PC-3 (cell line): Measurements from ENCODE around the gene SSNA1. TPM values are rescaled to one million over a fixed set of nuclear protein-coding genes. Genes with fewer than 3 reads are reported as not detected.
A peak's percentile ranks its signal among the peaks of the same experiment; 100 is the strongest.

Experiments
- ATAC-seq: fragments of 200-7000 bp; cut with Tn5 transposase; 2 replicates; pipeline ENCODE4 v1.9.1; 2020; ENCODE audit warnings: mild to moderate bottlenecking, moderate library complexity
- BruUV-seq: library from RNA; stranded (reverse); fragments of 400-500 nt; replicated peaks from 2 replicates; lab custom pipeline; 2021; lab: Mats Ljungman, UMichigan
- CTCF ChIA-PET: fragments of 300-600 bp; sonication (Branson Sonifier 250); formaldehyde crosslinking; loops from one replicate; lab custom pipeline; 2022; ENCODE audit warnings: antibody characterized with exemption; lab: Charles Lee
- POLR2A ChIA-PET: fragments of 300-600 bp; sonication (Branson Sonifier 250); formaldehyde crosslinking; loops from one replicate; lab custom pipeline; 2022; ENCODE audit warnings: antibody characterized with exemption; ENCODE audit not compliant: unreplicated experiment; lab: Charles Lee
- DNase-seq: peaks from one replicate; pipeline ENCODE4 v3.0.0-alpha.2; 2015
- H2AFZ ChIP-seq: fragments of 300-600 bp; sonication (generic); 2 replicates; pipeline ENCODE4 v1.6.0; 2016; ENCODE audit warnings: antibody characterized with exemption, low read length
- H3F3A ChIP-seq: fragments of 300-600 bp; sonication (generic); one replicate; pipeline ENCODE4 v1.6.0; 2017; ENCODE audit warnings: antibody characterized with exemption, low read length, control low read depth, mild to moderate bottlenecking; ENCODE audit not compliant: unreplicated experiment
- H3K27ac ChIP-seq: fragments of 300-600 bp; sonication (generic); 2 replicates; pipeline ENCODE4 v1.5.1; 2016; ENCODE audit warnings: mild to moderate bottlenecking, low read length
- H3K27me3 ChIP-seq: fragments of 300-600 bp; sonication (generic); 2 replicates; pipeline ENCODE4 v1.6.1; 2016; ENCODE audit warnings: low read length, mixed read lengths
- H3K36me3 ChIP-seq: fragments of 300-600 bp; sonication (generic); 2 replicates; pipeline ENCODE4 v1.6.1; 2016; ENCODE audit warnings: low read depth, mixed run types, low read length, mixed read lengths
- H3K4me1 ChIP-seq: fragments of 300-600 bp; sonication (generic); 2 replicates; pipeline ENCODE4 v1.5.1; 2016; ENCODE audit warnings: low read length; ENCODE audit not compliant: insufficient read depth
- H3K4me2 ChIP-seq: fragments of 300-600 bp; sonication (generic); 2 replicates; pipeline ENCODE4 v1.6.0; 2016; ENCODE audit warnings: low read length
- H3K4me3 ChIP-seq: fragments of 300-600 bp; sonication (generic); 2 replicates; pipeline ENCODE4 v1.5.1; 2016; ENCODE audit warnings: mild to moderate bottlenecking, low read length, mixed read lengths
- H3K79me2 ChIP-seq: fragments of 300-600 bp; sonication (generic); 2 replicates; pipeline ENCODE4 v1.6.1; 2017; ENCODE audit warnings: low read length, mixed read lengths
- H3K9ac ChIP-seq: fragments of 300-600 bp; sonication (generic); 2 replicates; pipeline ENCODE4 v1.6.0; 2016; ENCODE audit warnings: mild to moderate bottlenecking, low read length
- H3K9me2 ChIP-seq: fragments of 300-600 bp; sonication (generic); replicated peaks from 2 replicates; pipeline ENCODE4 v1.6.1; 2016; ENCODE audit warnings: mixed run types, low read length, mixed read lengths
- H3K9me3 ChIP-seq: fragments of 300-600 bp; sonication (generic); 2 replicates; pipeline ENCODE4 v1.6.1; 2016; ENCODE audit warnings: low read length, mixed read lengths
- H4K20me1 ChIP-seq: fragments of 300-600 bp; sonication (generic); 2 replicates; pipeline ENCODE4 v1.6.1; 2016; ENCODE audit warnings: low read length, mixed read lengths
- EZH2 ChIP-seq: fragments of 300-600 bp; sonication (generic); IDR thresholded peaks from one replicate; pipeline ENCODE4 v1.6.1; 2017; ENCODE audit warnings: antibody characterized with exemption, mild to moderate bottlenecking, low read length; ENCODE audit not compliant: unreplicated experiment
- EZH2phosphoT487 ChIP-seq: fragments of 300-600 bp; sonication (generic); IDR thresholded peaks from 2 replicates; pipeline ENCODE4 v1.6.1; 2018; ENCODE audit warnings: mild to moderate bottlenecking, antibody characterized with exemption, low read length, borderline replicate concordance
- intact Hi-C: fragments of 100-400 bp; cut with micrococcal nuclease; formaldehyde crosslinking; loops from 2 replicates; pipeline ENCODE4 v1.9.0; 2023
- total RNA-seq: library from RNA; depleted of rRNA; stranded (reverse); fragments of >200 nt; gene quantifications from 2 replicates; pipeline ENCODE4 v1.2.3, GENCODE V29; 2014
- TF ChIP-seq, protein P1 (sequence below): fragments of 300-600 bp; sonication (generic); conservative IDR thresholded peaks from 2 replicates; pipeline ENCODE4 v1.5.1; 2017; ENCODE audit warnings: antibody characterized with exemption, low read depth, mild to moderate bottlenecking, low read length

Gene SSNA1
- total RNA-seq, 1 experiment from 2014 or later: 123 TPM

DNA sequence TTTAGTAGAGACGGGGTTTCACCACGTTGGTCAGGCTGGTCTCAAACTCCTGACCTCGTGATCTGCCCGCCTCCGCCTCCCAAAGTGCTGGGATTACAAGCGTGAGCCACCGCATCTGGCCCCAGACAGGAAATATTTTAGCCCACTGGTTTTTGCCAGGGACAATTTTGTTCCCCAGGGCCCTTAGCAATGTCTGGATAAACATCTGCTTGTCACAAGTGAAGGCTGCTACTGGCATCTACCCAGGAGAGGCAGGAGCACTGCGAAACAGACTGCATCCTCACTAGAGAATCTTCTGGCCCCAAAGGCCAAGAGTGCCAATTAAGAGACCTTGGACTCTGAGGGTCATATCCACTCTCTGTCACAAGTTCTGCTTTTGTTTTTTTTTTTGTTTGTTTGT is 14.5 kb downstream of the SSNA1 start:
- CTCF ChIA-PET: interaction anchor here (0.6 kb wide), 1 partner anchor 73 kb away, joined by 3 read pairs; no protein-coding TSS in a partner anchor
- intact Hi-C loops: no loop called here
- Histone ChIP-seq H3K9me3 (no peaks in the 10 kb centered on the region), H3F3A (no peaks in the 10 kb centered on the region), H3K4me2 (0 out of 2 replicates have a peak overlapping the region, but pooled peaks have one; percentile 19), H3K27me3 (no peaks in the 10 kb centered on the region), H3K27ac (no peak overlapping the region), H3K79me2 (peaks cover 65% of the 10 kb centered on the region), H3K9me2 (no peaks in the 10 kb centered on the region), H3K36me3 (no peaks in the 10 kb centered on the region), H3K4me3 (no peak overlapping the region), H3K9ac (no peak overlapping the region), H3K4me1 (peaks cover 40% of the 10 kb centered on the region), H4K20me1 (peaks cover 14% of the 10 kb centered on the region; the same call in 1 of the 2 replicates), H2AFZ (no peak overlapping the region)
- BruUV-seq: no TSS peak
- POLR2A ChIA-PET: interaction anchor here (0.6 kb wide), 1 partner anchor 103 kb away, joined by 3 read pairs; no protein-coding TSS in a partner anchor
- no peak for ATAC-seq
- TF ChIP-seq, protein P1, sequence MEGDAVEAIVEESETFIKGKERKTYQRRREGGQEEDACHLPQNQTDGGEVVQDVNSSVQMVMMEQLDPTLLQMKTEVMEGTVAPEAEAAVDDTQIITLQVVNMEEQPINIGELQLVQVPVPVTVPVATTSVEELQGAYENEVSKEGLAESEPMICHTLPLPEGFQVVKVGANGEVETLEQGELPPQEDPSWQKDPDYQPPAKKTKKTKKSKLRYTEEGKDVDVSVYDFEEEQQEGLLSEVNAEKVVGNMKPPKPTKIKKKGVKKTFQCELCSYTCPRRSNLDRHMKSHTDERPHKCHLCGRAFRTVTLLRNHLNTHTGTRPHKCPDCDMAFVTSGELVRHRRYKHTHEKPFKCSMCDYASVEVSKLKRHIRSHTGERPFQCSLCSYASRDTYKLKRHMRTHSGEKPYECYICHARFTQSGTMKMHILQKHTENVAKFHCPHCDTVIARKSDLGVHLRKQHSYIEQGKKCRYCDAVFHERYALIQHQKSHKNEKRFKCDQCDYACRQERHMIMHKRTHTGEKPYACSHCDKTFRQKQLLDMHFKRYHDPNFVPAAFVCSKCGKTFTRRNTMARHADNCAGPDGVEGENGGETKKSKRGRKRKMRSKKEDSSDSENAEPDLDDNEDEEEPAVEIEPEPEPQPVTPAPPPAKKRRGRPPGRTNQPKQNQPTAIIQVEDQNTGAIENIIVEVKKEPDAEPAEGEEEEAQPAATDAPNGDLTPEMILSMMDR: no peak
- no peak for TF ChIP-seq EZH2
- TF ChIP-seq EZH2phosphoT487: no peak
- DNase-seq: no peak

DNA sequence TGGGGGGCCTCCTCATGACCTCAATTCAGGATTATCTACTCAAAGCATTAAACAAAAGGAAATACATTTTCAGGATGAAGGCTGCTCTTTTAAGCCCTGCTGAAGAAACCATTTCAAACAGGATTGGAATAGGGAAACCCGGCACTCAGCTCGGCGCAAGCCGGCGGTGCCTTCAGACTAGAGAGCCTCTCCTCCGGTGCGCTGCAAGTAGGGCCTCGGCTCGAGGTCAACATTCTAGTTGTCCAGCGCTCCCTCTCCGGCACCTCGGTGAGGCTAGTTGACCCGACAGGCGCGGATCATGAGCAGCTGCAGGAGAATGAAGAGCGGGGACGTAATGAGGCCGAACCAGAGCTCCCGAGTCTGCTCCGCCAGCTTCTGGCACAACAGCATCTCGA is 16.3 kb downstream of the SSNA1 start:
- Histone ChIP-seq H3K79me2 (peaks cover 58% of the 10 kb centered on the region), H3K4me2 (peak overlapping the region; percentile 98), H2AFZ (0 out of 2 replicates have a peak overlapping the region, but pooled peaks have one; percentile 74), H3K4me3 (peak overlapping the region; percentile 99), H4K20me1 (no peaks in the 10 kb centered on the region), H3K9me3 (no peaks in the 10 kb centered on the region), H3K36me3 (no peaks in the 10 kb centered on the region), H3K9me2 (no peaks in the 10 kb centered on the region), H3F3A (no peaks in the 10 kb centered on the region), H3K9ac (peak overlapping the region; percentile 99), H3K27me3 (no peaks in the 10 kb centered on the region), H3K4me1 (peaks cover 24% of the 10 kb centered on the region), H3K27ac (no peak overlapping the region)
- TF ChIP-seq, protein P1: no peak
- TF ChIP-seq EZH2phosphoT487 (no peak), EZH2 (no peak)
- no peak for DNase-seq
- intact Hi-C loops: no loop called here
- ATAC-seq: no peak
- ChIA-PET CTCF (no interaction called here), POLR2A (no interaction called here)
- no TSS peak for BruUV-seq
